ENCODE measurements around the gene LTBP1. TPM values are rescaled to one million over a fixed set of nuclear protein-coding genes. Genes with fewer than 3 reads are reported as not detected.
A peak's percentile ranks its signal among the peaks of the same experiment; 100 is the strongest.

Gene LTBP1
- total and polyA plus RNA-seq, 2 of the 13 experiments (the other 11 are each of a cell fraction or from before 2014, with no cell fraction given), result 0.12 to 0.22 TPM

DNA sequence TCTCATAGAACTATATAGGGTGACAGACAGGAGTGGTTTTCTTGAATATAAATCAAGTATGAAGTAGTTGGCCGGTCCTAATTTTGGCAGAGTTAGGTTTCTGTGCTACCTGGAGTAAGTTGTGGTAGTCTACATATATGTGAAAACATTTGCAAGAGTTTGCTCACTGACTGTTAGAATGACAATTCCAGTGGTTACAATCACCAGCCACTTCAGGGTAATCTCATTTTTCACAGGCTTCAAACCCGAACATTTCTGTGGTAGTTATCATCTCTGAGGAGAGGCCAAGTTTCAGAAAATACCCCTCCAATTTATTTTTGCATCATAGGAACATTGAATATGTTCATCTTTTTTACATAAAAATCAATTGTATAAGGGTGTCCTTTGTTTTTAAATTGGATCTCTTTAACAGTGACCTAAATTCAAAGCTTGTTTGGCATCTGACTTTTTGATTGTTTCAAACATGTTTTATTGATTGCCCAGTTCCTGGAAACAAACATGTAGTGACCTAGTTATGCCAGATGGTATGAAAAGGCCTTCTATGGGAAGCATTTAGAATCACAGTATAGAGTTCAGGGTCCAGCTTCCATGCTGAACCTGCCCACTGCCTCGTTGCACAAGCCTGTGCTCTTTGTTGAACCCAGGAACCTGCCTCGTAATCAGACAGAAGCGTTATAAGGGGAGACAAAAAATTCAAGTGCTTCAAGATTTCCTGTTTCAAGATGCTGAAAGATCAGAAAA, 250.6 kb downstream of the LTBP1 start (continued):
- TF ChIP-seq ZKSCAN8 (CRISPR knock-in tag; IDR thresholded peaks at IDR 0.05; ENCODE audit: borderline replicate concordance) (peak; percentile 52; the same call in 1 of the 2 replicates), ZNF567 (CRISPR knock-in tag; IDR thresholded peaks at IDR 0.05; ENCODE audit: borderline replicate concordance) (no peak), NFYC (CRISPR knock-in tag; IDR thresholded peaks at IDR 0.05) (no peak), ZNF597 (CRISPR knock-in tag; IDR thresholded peaks at IDR 0.05) (no peak), ASH2L (IDR thresholded peaks at IDR 0.05; ENCODE audit: insufficient read length, low read depth, low read length) (no peak), ZNF615 (CRISPR knock-in tag; IDR thresholded peaks at IDR 0.05; ENCODE audit: borderline replicate concordance) (no peak), HMGA1 (CRISPR knock-in tag; conservative IDR thresholded peaks at IDR 0.05) (no peak), LBX2 (CRISPR knock-in tag; IDR thresholded peaks at IDR 0.05; ENCODE audit: borderline replicate concordance) (no peak), SOX5 (CRISPR knock-in tag; IDR thresholded peaks at IDR 0.05; ENCODE audit: borderline replicate concordance) (peak; percentile 91), LCORL (IDR thresholded peaks at IDR 0.05) (no peak), LCORL (CRISPR knock-in tag; IDR thresholded peaks at IDR 0.05) (0 out of 2 replicates have a peak, but pooled peaks have one; percentile 48), ZMYM3 (CRISPR knock-in tag; IDR thresholded peaks at IDR 0.05) (0 out of 2 replicates have a peak, but pooled peaks have one; percentile 39), ZNF563 (CRISPR knock-in tag; IDR thresholded peaks at IDR 0.05) (no peak), GTF2F1 (IDR thresholded peaks at IDR 0.05; ENCODE audit: low read length) (no peak), ZNF280D (CRISPR knock-in tag; IDR thresholded peaks at IDR 0.05) (no peak), PRMT3 (CRISPR knock-in tag; IDR thresholded peaks at IDR 0.05; ENCODE audit: borderline replicate concordance, low read depth) (no peak), ARNTL (CRISPR knock-in tag; IDR thresholded peaks at IDR 0.05) (no peak), KAT8 (CRISPR knock-in tag; IDR thresholded peaks at IDR 0.05) (peak; percentile 50; the same call in 1 of the 2 replicates), CBX5 (CRISPR knock-in tag; IDR thresholded peaks at IDR 0.05; ENCODE audit: borderline replicate concordance) (peak; percentile 60; the same call in 1 of the 2 replicates), FOXO1 (CRISPR knock-in tag; IDR thresholded peaks at IDR 0.05) (peak; percentile 67; the same call in 1 of the 2 replicates), CCDC6 (CRISPR knock-in tag; IDR thresholded peaks at IDR 0.05) (no peak), HNRNPUL1 (IDR thresholded peaks at IDR 0.05; ENCODE audit: low read depth, low read length) (no peak)
- TF ChIP-seq, protein P1, sequence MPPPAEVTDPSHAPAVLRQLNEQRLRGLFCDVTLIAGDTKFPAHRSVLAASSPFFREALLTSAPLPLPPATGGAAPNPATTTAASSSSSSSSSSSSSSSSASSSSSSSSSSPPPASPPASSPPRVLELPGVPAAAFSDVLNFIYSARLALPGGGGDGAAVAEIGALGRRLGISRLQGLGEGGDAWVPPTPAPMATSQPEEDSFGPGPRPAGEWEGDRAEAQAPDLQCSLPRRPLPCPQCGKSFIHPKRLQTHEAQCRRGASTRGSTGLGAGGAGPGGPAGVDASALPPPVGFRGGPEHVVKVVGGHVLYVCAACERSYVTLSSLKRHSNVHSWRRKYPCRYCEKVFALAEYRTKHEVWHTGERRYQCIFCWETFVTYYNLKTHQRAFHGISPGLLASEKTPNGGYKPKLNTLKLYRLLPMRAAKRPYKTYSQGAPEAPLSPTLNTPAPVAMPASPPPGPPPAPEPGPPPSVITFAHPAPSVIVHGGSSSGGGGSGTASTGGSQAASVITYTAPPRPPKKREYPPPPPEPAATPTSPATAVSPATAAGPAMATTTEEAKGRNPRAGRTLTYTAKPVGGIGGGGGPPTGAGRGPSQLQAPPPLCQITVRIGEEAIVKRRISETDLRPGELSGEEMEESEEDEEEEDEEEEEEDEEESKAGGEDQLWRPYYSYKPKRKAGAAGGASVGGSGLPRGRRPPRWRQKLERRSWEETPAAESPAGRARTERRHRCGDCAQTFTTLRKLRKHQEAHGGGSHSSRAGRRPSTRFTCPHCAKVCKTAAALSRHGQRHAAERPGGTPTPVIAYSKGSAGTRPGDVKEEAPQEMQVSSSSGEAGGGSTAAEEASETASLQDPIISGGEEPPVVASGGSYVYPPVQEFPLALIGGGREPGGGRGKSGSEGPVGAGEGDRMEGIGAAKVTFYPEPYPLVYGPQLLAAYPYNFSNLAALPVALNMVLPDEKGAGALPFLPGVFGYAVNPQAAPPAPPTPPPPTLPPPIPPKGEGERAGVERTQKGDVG (CRISPR knock-in tag; IDR thresholded peaks at IDR 0.05; ENCODE audit: borderline replicate concordance), result no peak

Measured in HepG2 (cell line).